A549 (cell line): Measurements from ENCODE around the gene CDH11. TPM values are rescaled to one million over a fixed set of nuclear protein-coding genes. Genes with fewer than 3 reads are reported as not detected.

Experiments used
- ATAC-seq, 2 experiments: fragments of 200-7000 bp in 1 of 2; fragments of >200 bp in 1 of 2; cut with Nextera tagmentation in 1 of 2; cut with Tn5 transposase in 1 of 2; 3 replicates each; pipeline versions ENCODE4 v1.8.0 to v1.9.1; 2018 to 2020; ENCODE audit warnings: mild to moderate bottlenecking in 1 of 2, moderate library complexity in 1 of 2
- CTCF ChIA-PET: fragments of 300-600 bp; sonication (Branson Sonifier 250); formaldehyde crosslinking; extraction: SDS; loops from one replicate; lab custom pipeline; 2021; ENCODE audit warnings: antibody characterized with exemption, inconsistent platforms; lab: Yijun Ruan, JAX
- POLR2A ChIA-PET: fragments of 350-600 bp; formaldehyde crosslinking; extraction: SDS; loops from one replicate; lab custom pipeline; 2021; ENCODE audit warnings: antibody characterized with exemption, inconsistent platforms; lab: Yijun Ruan, JAX
- DNase-seq, 2 experiments: peaks; one replicate each; pipeline versions ENCODE4 v3.0.0 to v3.0.0-alpha.2; 2011 to 2016; ENCODE audit warnings: low read depth in 1 of 2, low spot score in 1 of 2
- FAIRE-seq: peaks from 2 replicates; lab custom pipeline; 2011; peaks lifted over from hg19 to GRCh38; lab: Jason Lieb, UNC
- H3K27ac ChIP-seq, 2 experiments: fragments of >200 bp; sonication (Bioruptor Twin); formaldehyde crosslinking; 3 replicates each; pipeline ENCODE4 v1.5.1; 2016 to 2017
- H3K4me1 ChIP-seq: fragments of >200 bp; sonication (Bioruptor Twin); formaldehyde crosslinking; 3 replicates; pipeline ENCODE4 v1.6.1; 2016
- H3K4me2 ChIP-seq: fragments of >200 bp; sonication (Bioruptor Twin); formaldehyde crosslinking; 3 replicates; pipeline ENCODE4 v1.6.1; 2016
- H3K4me3 ChIP-seq: fragments of >200 bp; sonication (Bioruptor Twin); formaldehyde crosslinking; 3 replicates; pipeline ENCODE4 v1.5.1; 2016
- H3K9me3 ChIP-seq: fragments of >200 bp; sonication (Bioruptor Twin); formaldehyde crosslinking; 3 replicates; pipeline ENCODE4 v1.6.1; 2016
- CBX8 ChIP-seq: fragments of 200-600 bp; sonication (generic); IDR thresholded peaks from 2 replicates; pipeline ENCODE4 v1.6.1; 2016
- EHF ChIP-seq: fragments of 250-450 bp; sonication (Bioruptor Pico); IDR thresholded peaks from 2 replicates; pipeline ENCODE4 v1.5.0; 2020; ENCODE audit warnings: mild to moderate bottlenecking
- EP300 ChIP-seq, 2 experiments: fragments of >200 bp; sonication (Bioruptor Twin); formaldehyde crosslinking; IDR thresholded peaks; 2 replicates in 1 of 2; 3 replicates in 1 of 2; pipeline ENCODE4 v1.6.1; 2016 to 2017
- ESRRA ChIP-seq: fragments of 150-350 bp; IDR thresholded peaks from 2 replicates; pipeline ENCODE4 v1.6.1; 2014; ENCODE audit warnings: mild to moderate bottlenecking, low read length, borderline replicate concordance
- FOXS1 ChIP-seq: fragments of 250-450 bp; sonication (Bioruptor Pico); IDR thresholded peaks from 2 replicates; pipeline ENCODE4 v1.5.0; 2020; ENCODE audit warnings: mild to moderate bottlenecking, moderate library complexity
- GATA3 ChIP-seq: IDR thresholded peaks from 2 replicates; pipeline ENCODE4 v1.6.1; 2012; ENCODE audit warnings: borderline replicate concordance
- HEYL ChIP-seq: fragments of 250-450 bp; sonication (Bioruptor Pico); IDR thresholded peaks from 2 replicates; pipeline ENCODE4 v1.8.0; 2021; ENCODE audit warnings: mild to moderate bottlenecking, moderate library complexity
- HOXA7 ChIP-seq: fragments of 250-450 bp; sonication (Bioruptor Pico); IDR thresholded peaks from 2 replicates; pipeline ENCODE4 v1.5.0; 2020; ENCODE audit warnings: mild to moderate bottlenecking, moderate library complexity
- JUN ChIP-seq, 2 experiments: fragments of >200 bp; sonication (Bioruptor Twin); formaldehyde crosslinking; IDR thresholded peaks; 2 replicates in 1 of 2; 3 replicates in 1 of 2; pipeline ENCODE4 v1.6.1; 2016 to 2017
- JUNB ChIP-seq: fragments of >200 bp; sonication (Bioruptor Twin); formaldehyde crosslinking; IDR thresholded peaks from 2 replicates; pipeline ENCODE4 v1.6.1; 2016
- KDM1A ChIP-seq: fragments of 200-600 bp; sonication (generic); IDR thresholded peaks from 2 replicates; pipeline ENCODE4 v1.6.1; 2016; ENCODE audit warnings: low read depth, mild to moderate bottlenecking
- KDM5A ChIP-seq: fragments of 200-600 bp; sonication (generic); IDR thresholded peaks from 2 replicates; pipeline ENCODE4 v1.6.1; 2016; ENCODE audit warnings: antibody characterized with exemption, mild to moderate bottlenecking
- MAZ ChIP-seq: fragments of 150-350 bp; IDR thresholded peaks from 2 replicates; pipeline ENCODE4 v1.6.1; 2014; ENCODE audit warnings: antibody characterized with exemption, low read depth, low read length, borderline replicate concordance
- MYC ChIP-seq: IDR thresholded peaks from 2 replicates; pipeline ENCODE4 v1.6.1; 2012; ENCODE audit warnings: mild to moderate bottlenecking, inconsistent platforms, low read length, improper control_type of control experiment, borderline replicate concordance
- PHF8 ChIP-seq: fragments of 200-600 bp; sonication (generic); IDR thresholded peaks from 2 replicates; pipeline ENCODE4 v1.6.1; 2016; ENCODE audit warnings: low read depth, mild to moderate bottlenecking, antibody characterized with exemption, moderate library complexity, borderline replicate concordance
- RARB ChIP-seq: fragments of 250-450 bp; sonication (Bioruptor Pico); IDR thresholded peaks from 2 replicates; pipeline ENCODE4 v1.8.0; 2021; ENCODE audit warnings: mild to moderate bottlenecking, moderate library complexity
- RCOR1 ChIP-seq: fragments of 150-350 bp; IDR thresholded peaks from 2 replicates; pipeline ENCODE4 v1.6.1; 2014; ENCODE audit warnings: antibody characterized with exemption, low read length, low read depth
- RNF2 ChIP-seq: fragments of 200-600 bp; sonication (generic); IDR thresholded peaks from 2 replicates; pipeline ENCODE4 v1.6.1; 2016; ENCODE audit warnings: low read depth, mild to moderate bottlenecking, antibody characterized with exemption, moderate library complexity, borderline replicate concordance
- SMC3 ChIP-seq: fragments of >200 bp; sonication (Bioruptor Twin); formaldehyde crosslinking; IDR thresholded peaks from 3 replicates; pipeline ENCODE4 v1.6.1; 2018; ENCODE audit warnings: inconsistent platforms
- ZC3H11A ChIP-seq: fragments of 450-650 bp; IDR thresholded peaks from 2 replicates; pipeline ENCODE4 v1.6.1; 2014; ENCODE audit warnings: antibody characterized with exemption, mild to moderate bottlenecking
- ZNF302 ChIP-seq: fragments of 250-450 bp; sonication (Bioruptor Pico); IDR thresholded peaks from 2 replicates; pipeline ENCODE4 v1.9.0; 2021; ENCODE audit warnings: inconsistent platforms, mild to moderate bottlenecking, moderate library complexity
- WGBS: methylation state at CpG from one replicate; pipeline ENCODE4 v1.1.6; 2017; ENCODE audit errors: missing lambda C conversion rate; 5-methylcytosine and 5-hydroxymethylcytosine counted together
- polyA plus RNA-seq, 4 experiments: library from polyadenylated mRNA; depleted of rRNA in 3 of 4; stranded (reverse); fragments of >200 nt; fragmentation: RNase III in 1 of 4; extraction: RNeasy Plus Mini Kit Qiagen cat#74134 plus additional on column Dnase treatment in 1 of 4; gene quantifications; 2 replicates in 3 of 4; 3 replicates in 1 of 4; pipeline ENCODE4 v1.2.3, GENCODE V29; 2011 to 2017
- TF ChIP-seq, protein P1 (sequence below): fragments of >200 bp; sonication (Bioruptor Twin); formaldehyde crosslinking; IDR thresholded peaks from 2 replicates; pipeline ENCODE4 v1.6.1; 2016
- TF ChIP-seq, protein P2 (sequence below): fragments of 450-650 bp; IDR thresholded peaks from 2 replicates; pipeline ENCODE4 v1.6.1; 2014; ENCODE audit warnings: antibody characterized with exemption
- TF ChIP-seq, protein P3 (sequence below): fragments of 150-350 bp; IDR thresholded peaks from 2 replicates; pipeline ENCODE4 v1.6.1; 2014; ENCODE audit warnings: low read depth, mild to moderate bottlenecking, low read length
- TF ChIP-seq, protein P4 (sequence below): fragments of 250-450 bp; sonication (Bioruptor Pico); IDR thresholded peaks from 2 replicates; pipeline ENCODE4 v1.5.0; 2021; ENCODE audit warnings: mild to moderate bottlenecking, moderate library complexity, borderline replicate concordance

Gene CDH11
- polyA plus RNA-seq, 2 of the 4 experiments (the other 2 are of a cell fraction), result 0.72 to 1.1 TPM

DNA sequence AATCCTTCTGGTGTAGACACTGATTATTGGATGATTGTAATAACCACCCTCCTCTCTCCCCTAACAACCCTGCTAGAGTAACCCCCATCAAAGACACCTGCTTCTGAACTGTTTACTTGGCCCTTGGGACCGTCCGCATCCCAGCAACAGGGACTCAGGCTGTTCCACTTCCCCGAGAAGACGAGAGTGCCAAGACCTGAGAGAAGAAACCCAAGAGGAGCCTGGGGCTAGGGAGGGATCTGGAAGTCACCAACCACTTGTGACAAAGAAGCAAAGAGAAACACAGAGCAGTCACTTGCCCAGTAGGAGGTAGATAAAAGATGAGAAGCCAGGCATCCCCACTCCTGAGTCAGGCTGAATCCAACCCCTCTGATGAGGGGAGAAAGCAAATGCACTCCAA lies 84.3 kb downstream of the CDH11 start:
- no peak for FAIRE-seq
- ATAC-seq, result no peak
- H3K9me3 ChIP-seq, result peaks cover 5% of the 10 kb centered on the region; the same call in 1 of the 3 replicates
- no peak overlapping the region for H3K27ac ChIP-seq
- H3K4me3 ChIP-seq, result no peak overlapping the region
- ChIA-PET POLR2A (no interaction called here), CTCF (no interaction called here)
- no peaks in the 10 kb centered on the region for H3K4me1 ChIP-seq
- WGBS, result 29% methylated on average over 4 of the region's 4 CpGs
- no peak for TF ChIP-seq HOXA7 (CRISPR knock-in tag)
- TF ChIP-seq EP300 (IDR thresholded peaks at IDR 0.05), result no peak
- TF ChIP-seq, protein P1, sequence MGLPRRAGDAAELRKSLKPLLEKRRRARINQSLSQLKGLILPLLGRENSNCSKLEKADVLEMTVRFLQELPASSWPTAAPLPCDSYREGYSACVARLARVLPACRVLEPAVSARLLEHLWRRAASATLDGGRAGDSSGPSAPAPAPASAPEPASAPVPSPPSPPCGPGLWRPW, result no peak
- no peak for TF ChIP-seq FOXS1 (CRISPR knock-in tag)
- no peak for TF ChIP-seq KDM1A
- no peak overlapping the region for H3K4me2 ChIP-seq
- no peak for DNase-seq

DNA sequence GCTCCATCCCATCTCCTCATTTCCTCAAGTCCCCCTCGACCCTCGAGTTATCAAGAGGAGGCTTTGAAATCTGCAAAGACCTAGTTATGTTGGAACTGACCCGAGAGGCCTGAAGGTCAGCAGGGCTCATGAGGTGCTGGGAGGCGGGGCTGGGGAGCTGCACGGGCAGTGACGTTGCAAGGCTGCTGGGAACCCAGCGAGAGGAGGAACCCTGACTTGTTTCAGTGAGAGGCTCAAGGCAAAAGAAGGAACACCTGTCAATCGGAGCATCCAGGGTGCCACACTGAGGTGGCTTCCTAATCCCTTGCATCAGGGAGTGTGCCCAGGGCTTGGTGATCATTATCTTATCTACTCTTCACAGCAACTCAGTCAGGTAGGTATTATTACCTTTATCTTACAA lies 86.9 kb downstream of the CDH11 start:
- POLR2A ChIA-PET, result no interaction called here
- no peak for FAIRE-seq
- no peaks in the 10 kb centered on the region for H3K4me1 ChIP-seq
- DNase-seq, result no peak
- no peak for TF ChIP-seq RCOR1
- TF ChIP-seq, all 56 proteins: peak for 0
- H3K4me2 ChIP-seq, result no peak overlapping the region
- CTCF ChIA-PET, result no interaction called here
- peaks cover 5% of the 10 kb centered on the region; the same call in 1 of the 3 replicates for H3K9me3 ChIP-seq
- no peak for ATAC-seq
- no peak overlapping the region for H3K4me3 ChIP-seq
- H3K27ac ChIP-seq, result no peak overlapping the region
- 2% methylated on average over 8 of the region's 8 CpGs for WGBS

DNA sequence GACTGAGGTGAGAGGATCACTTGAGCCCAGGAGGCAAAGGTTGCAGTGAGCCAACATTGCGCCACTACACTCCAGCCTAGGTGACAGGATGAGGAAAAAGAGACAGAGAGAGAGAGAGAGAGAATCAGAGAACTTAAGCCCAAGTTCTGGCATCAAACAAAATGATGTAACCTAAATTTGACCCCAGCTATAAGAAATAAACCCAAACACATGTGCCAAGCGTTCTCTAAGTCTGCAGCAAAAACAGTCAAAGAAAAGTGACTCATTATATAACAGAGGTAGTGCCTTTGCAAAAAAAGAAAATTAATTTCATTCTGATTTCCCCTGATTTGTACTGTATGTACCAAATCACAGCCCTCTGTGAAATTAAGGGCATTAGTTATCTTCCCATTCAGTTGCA lies 89.5 kb downstream of the CDH11 start:
- CTCF ChIA-PET, result no interaction called here
- POLR2A ChIA-PET, result no interaction called here
- H3K9me3 ChIP-seq, result no peaks in the 10 kb centered on the region
- no peak overlapping the region for H3K27ac ChIP-seq
- 27% methylated on average over 2 of the region's 2 CpGs for WGBS
- no peak overlapping the region for H3K4me2 ChIP-seq
- TF ChIP-seq ZC3H11A, result no peak
- TF ChIP-seq MYC, result no peak
- no peak for TF ChIP-seq HOXA7 (CRISPR knock-in tag)
- TF ChIP-seq GATA3, result no peak
- no peak for TF ChIP-seq HEYL
- TF ChIP-seq, protein P1, result no peak
- no peak for TF ChIP-seq KDM5A
- no peak for TF ChIP-seq JUN (IDR thresholded peaks at IDR 0.05)
- TF ChIP-seq MAZ, result no peak
- TF ChIP-seq, protein P2, sequence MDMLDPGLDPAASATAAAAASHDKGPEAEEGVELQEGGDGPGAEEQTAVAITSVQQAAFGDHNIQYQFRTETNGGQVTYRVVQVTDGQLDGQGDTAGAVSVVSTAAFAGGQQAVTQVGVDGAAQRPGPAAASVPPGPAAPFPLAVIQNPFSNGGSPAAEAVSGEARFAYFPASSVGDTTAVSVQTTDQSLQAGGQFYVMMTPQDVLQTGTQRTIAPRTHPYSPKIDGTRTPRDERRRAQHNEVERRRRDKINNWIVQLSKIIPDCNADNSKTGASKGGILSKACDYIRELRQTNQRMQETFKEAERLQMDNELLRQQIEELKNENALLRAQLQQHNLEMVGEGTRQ, result no peak
- TF ChIP-seq ESRRA, result no peak
- no peak for TF ChIP-seq FOXS1 (CRISPR knock-in tag)
- TF ChIP-seq RARB (CRISPR knock-in tag), result no peak
- TF ChIP-seq KDM1A, result no peak
- TF ChIP-seq SMC3, result no peak
- no peak for TF ChIP-seq EHF
- TF ChIP-seq, protein P3, sequence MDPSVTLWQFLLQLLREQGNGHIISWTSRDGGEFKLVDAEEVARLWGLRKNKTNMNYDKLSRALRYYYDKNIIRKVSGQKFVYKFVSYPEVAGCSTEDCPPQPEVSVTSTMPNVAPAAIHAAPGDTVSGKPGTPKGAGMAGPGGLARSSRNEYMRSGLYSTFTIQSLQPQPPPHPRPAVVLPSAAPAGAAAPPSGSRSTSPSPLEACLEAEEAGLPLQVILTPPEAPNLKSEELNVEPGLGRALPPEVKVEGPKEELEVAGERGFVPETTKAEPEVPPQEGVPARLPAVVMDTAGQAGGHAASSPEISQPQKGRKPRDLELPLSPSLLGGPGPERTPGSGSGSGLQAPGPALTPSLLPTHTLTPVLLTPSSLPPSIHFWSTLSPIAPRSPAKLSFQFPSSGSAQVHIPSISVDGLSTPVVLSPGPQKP, result no peak
- no peak for TF ChIP-seq PHF8
- no peak for TF ChIP-seq EP300 (IDR thresholded peaks at IDR 0.05)
- TF ChIP-seq CBX8, result no peak
- ATAC-seq (no peak), FAIRE-seq (no peak), DNase-seq (no peak)
- H3K4me1 ChIP-seq, result no peaks in the 10 kb centered on the region
- H3K4me3 ChIP-seq, result no peak overlapping the region

DNA sequence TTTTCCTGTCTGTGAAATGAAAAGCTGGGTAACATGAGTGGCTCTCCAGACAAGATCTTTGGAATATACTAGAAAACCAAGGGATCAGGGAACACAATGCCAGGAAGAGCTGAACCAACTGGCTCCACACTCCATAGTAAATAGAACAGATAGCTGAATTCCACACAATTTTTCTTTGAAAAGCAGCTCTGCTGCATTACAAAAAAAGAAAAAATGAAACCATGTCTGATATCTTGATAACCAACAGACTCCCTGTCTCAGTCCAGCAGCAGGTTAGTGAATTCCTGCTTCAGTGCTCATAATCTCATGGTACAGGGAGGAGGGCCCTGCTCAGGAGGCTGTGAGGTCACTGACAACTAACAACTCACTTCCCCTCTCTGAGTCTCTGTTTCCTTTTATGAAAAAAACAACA lies 97.1 kb downstream of the CDH11 start:
- Histone ChIP-seq H3K9me3 (no peaks in the 10 kb centered on the region), H3K4me1 (no peaks in the 10 kb centered on the region), H3K4me2 (no peak overlapping the region), H3K27ac (no peak overlapping the region), H3K4me3 (no peak overlapping the region)
- ChIA-PET POLR2A (no interaction called here), CTCF (no interaction called here)
- DNase-seq (no peak), ATAC-seq (no peak), FAIRE-seq (no peak)
- TF ChIP-seq ZNF302 (CRISPR knock-in tag) (no peak), JUNB (no peak), RNF2 (no peak), ESRRA (no peak), HEYL (no peak), KDM1A (no peak), HOXA7 (CRISPR knock-in tag) (no peak), RCOR1 (no peak), KDM5A (no peak)
- TF ChIP-seq, protein P4, sequence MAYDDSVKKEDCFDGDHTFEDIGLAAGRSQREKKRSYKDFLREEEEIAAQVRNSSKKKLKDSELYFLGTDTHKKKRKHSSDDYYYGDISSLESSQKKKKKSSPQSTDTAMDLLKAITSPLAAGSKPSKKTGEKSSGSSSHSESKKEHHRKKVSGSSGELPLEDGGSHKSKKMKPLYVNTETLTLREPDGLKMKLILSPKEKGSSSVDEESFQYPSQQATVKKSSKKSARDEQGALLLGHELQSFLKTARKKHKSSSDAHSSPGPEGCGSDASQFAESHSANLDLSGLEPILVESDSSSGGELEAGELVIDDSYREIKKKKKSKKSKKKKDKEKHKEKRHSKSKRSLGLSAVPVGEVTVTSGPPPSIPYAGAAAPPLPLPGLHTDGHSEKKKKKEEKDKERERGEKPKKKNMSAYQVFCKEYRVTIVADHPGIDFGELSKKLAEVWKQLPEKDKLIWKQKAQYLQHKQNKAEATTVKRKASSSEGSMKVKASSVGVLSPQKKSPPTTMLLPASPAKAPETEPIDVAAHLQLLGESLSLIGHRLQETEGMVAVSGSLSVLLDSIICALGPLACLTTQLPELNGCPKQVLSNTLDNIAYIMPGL, result no peak
